ENCODE data around the gene PNPLA5.
A peak's percentile ranks its signal among the peaks of the same experiment; 100 is the strongest.

Gene PNPLA5

GRCh38 chr22:43885319-43885671 is 6.5 kb downstream of the PNPLA5 start:
- Histone ChIP-seq H3K9me3 (replicated peaks in 1 of 11) (no peaks in the 10 kb centered on the region), H3K4me1 (peaks cover 0 to 10% (median 2%) of the 10 kb centered on the region in 10 experiments; a peak in 3 of 20 replicates), H3K4me3 (no peak overlapping the region), H3K27ac (no peak overlapping the region), H3K9ac (no peak overlapping the region), H3K36me3 (no peaks in the 10 kb centered on the region), H3K4me2 (no peak overlapping the region), H3K27me3 (peaks cover 0 to 5% (median 3%) of the 10 kb centered on the region in 11 experiments; a peak in 8 of 22 replicates), H4K20me1 (peaks cover 0 to 14% (median 0%) of the 10 kb centered on the region in 11 experiments; a peak in 4 of 22 replicates)
- TF ChIP-seq Cebpa-rat (IDR thresholded peaks at IDR 0.05), result no peak

DNA sequence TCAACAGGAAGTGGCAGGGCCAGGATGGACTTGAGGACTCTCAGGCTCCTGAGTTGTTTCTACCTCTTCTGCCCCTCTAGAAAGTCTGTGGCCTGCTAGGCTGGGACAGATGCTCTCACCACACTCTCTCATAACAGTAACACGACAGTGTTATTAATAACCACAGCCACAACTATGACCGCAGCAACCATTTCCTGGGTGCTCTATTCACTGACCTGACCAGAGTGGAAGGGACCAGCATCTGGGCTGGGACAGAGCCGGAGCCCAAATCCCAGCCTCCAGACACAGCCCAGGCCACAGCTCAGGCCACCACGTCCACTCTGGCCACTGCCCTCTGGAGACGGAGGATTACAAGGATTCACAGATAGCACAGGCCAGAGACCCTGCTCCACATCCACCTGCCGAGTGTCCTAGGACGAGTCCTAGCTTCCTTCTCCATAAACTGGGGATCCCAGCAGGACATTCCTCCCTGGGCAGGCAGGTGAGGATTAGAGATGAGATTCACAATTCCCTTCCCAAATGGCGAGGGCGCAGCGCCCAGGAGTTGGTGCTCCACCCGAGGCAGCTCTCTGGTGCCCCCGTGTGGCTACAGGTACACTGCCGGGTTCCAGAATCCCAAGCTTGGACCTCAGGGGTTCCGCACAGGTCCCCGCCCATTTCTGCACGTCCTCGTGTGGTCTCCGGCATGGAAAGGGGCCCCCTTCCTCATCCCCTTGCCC is 7.1 kb downstream of the PNPLA5 start:
- Histone ChIP-seq H3K4me3 (no peak overlapping the region), H3K4me1 (peaks cover 0 to 10% (median 2%) of the 10 kb centered on the region in 10 experiments; a peak in 3 of 20 replicates), H3K27ac (no peak overlapping the region), H3K9me3 (replicated peaks in 1 of 11) (no peaks in the 10 kb centered on the region), H3K4me2 (0 out of 22 replicates have a peak overlapping the region, but pooled peaks of 1 of the 11 experiments have one; percentile 1), H3K9ac (no peak overlapping the region), H4K20me1 (peaks cover 0 to 14% (median 0%) of the 10 kb centered on the region in 11 experiments; a peak in 5 of 22 replicates), H3K36me3 (no peaks in the 10 kb centered on the region), H3K27me3 (peaks cover 0 to under 1% (median 0%) of the 10 kb centered on the region in 11 experiments; a peak in 2 of 22 replicates)
- no peak for TF ChIP-seq Cebpa-rat (IDR thresholded peaks at IDR 0.05)

DNA sequence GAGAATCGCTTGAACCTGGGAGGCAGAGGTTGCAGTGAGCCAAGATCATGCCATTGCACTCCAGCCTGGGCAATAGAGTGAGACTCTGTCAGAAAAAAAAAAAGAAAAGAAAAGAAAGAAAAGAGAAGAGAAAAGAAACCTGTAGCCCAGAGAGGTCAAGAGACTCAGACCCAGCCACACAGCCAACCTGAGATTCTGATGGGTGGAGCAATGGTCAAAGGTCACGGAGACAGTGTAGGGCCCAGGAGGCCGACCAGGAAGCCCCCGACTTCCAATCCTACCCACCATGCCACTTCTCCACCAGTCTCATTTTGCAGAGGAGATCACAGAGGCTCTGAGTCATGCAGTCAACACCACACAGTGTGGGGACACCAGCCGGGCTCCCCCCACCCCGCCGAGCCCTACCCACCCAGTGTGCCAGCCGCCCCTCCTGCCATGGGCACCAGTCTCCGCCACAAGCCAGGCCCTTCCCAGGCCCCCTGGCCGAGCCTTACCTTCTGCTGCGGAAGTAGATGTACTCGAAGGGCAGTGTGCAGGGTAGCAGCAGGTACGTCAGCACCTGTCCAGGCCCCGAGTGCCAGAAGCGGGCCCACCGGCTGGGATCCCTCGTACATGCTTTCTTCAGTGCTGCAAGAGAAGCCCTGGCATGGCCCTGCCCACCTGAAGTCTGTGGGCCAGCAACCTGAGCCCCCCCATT is 7.9 kb downstream of the PNPLA5 start:
- Histone ChIP-seq H3K36me3 (no peaks in the 10 kb centered on the region), H3K4me3 (no peak overlapping the region), H3K4me2 (no peak overlapping the region), H3K9ac (no peak overlapping the region), H3K9me3 (replicated peaks in 1 of 11) (no peaks in the 10 kb centered on the region), H4K20me1 (peaks cover 0 to 8% (median 0%) of the 10 kb centered on the region in 11 experiments; a peak in 3 of 22 replicates), H3K4me1 (peaks cover 0 to 10% (median 2%) of the 10 kb centered on the region in 10 experiments; a peak in 3 of 20 replicates), H3K27me3 (no peaks in the 10 kb centered on the region), H3K27ac (no peak overlapping the region)
- no peak for TF ChIP-seq Cebpa-rat (IDR thresholded peaks at IDR 0.05)

GRCh38 chr22:43883012-43883661 is 8.7 kb downstream of the PNPLA5 start:
- Histone ChIP-seq H3K4me3 (no peak overlapping the region), H3K9me3 (replicated peaks in 1 of 11) (no peaks in the 10 kb centered on the region), H3K27ac (no peak overlapping the region), H3K4me1 (peaks cover 0 to 10% (median 2%) of the 10 kb centered on the region in 10 experiments; a peak in 3 of 20 replicates), H3K36me3 (no peaks in the 10 kb centered on the region), H3K9ac (no peak overlapping the region), H3K4me2 (no peak overlapping the region), H4K20me1 (peaks cover 0 to 8% (median 0%) of the 10 kb centered on the region in 11 experiments; a peak in 3 of 22 replicates), H3K27me3 (no peaks in the 10 kb centered on the region)
- TF ChIP-seq Cebpa-rat (IDR thresholded peaks at IDR 0.05), result no peak

DNA sequence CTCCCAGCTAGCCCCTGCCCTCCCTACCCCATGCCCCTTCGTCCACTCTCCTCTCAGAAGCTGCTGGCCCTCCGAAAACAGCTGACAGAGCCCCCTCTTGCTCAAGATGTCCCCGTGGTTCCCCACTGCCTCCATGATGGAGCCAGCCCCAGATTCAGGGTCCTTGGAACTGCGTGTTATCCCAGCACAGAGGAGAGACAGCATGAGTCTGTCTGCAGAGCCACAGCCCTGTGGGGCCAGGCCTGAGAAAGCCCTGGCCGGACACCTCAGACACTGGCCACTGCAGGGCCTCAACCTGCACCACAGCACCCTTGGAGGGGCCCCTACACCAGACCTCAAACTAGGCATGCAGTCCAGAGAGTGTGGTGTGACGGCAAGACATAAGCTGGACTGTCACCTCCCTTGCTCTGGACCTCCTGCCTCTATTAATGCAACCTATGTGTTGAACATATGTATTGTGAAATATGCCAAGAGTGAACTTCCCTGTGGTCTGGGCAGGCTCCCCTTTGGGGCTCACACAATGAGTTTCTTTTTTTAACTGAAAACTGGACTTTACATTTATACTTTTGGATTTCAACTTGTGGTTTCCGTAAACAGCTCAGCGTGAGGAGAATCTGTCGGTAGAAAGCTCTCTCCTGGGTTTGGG is 9.6 kb downstream of the PNPLA5 start:
- H3K9me3 ChIP-seq (replicated peaks in 1 of 11), result no peaks in the 10 kb centered on the region
- H3K4me1 ChIP-seq, result peaks cover 0 to 10% (median 2%) of the 10 kb centered on the region in 10 experiments; a peak in 3 of 20 replicates
- no peaks in the 10 kb centered on the region for H3K27me3 ChIP-seq
- H3K4me3 ChIP-seq, result no peak overlapping the region
- H3K36me3 ChIP-seq, result no peaks in the 10 kb centered on the region
- peak in 2 of 11 experiments; percentile 15 to 49; a peak in 1 of 22 replicates for TF ChIP-seq Cebpa-rat (IDR thresholded peaks at IDR 0.05)
- H3K4me2 ChIP-seq, result no peak overlapping the region
- H3K9ac ChIP-seq, result no peak overlapping the region
- H3K27ac ChIP-seq, result no peak overlapping the region
- H4K20me1 ChIP-seq, result peaks cover 0 to 8% (median 0%) of the 10 kb centered on the region in 11 experiments; a peak in 3 of 22 replicates

DNA sequence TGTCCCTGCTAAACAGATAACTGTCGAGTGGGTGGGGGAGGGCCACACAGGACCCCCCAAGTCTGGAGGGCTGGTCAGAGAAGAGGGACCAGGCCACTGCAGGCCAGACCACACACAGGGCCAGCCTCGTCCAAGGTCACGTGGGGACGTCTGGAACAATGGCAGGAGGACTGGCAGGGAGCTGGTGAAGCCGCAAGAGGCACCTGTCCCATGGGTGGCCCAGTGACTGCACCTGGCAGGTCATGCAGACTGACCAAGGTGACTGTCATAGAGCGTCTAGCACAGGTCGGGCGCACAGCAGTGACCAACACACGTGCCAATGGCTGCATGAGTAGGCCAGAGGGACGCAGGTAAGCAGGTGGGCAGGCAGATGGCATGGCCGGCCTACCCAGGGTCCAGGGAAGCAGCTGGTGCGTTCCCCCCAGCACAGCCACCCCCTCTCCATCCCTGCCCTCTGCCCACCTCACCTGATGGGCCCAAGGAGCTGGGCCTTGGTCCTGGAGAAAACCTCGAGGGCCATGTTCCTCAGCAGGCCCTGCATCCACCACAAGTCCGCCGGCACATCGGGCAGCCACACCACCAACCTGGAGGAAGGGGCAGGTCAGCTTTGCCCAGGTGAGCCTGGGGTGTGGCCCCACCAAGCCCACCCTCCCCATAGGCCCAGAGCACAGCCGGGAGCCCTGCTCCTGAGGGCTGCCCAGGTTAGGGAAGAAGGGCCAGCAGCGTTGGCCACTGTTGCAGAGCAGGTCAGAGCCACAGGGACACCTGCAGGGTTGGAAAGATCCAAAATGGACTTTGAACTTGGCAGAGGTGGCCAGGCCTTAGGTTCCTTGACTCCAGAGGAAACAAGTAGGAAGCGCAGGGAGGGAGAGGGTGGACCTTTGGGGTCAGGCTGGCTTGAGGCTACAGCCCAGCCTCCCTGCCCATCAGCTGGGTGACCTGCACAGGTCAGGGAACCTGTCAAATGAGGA is 10.4 kb downstream of the PNPLA5 start:
- H3K4me1 ChIP-seq, result peaks cover 0 to 10% (median 2%) of the 10 kb centered on the region in 10 experiments; a peak in 3 of 20 replicates
- H3K9me3 ChIP-seq (replicated peaks in 1 of 11), result no peaks in the 10 kb centered on the region
- no peak overlapping the region for H3K27ac ChIP-seq
- no peaks in the 10 kb centered on the region for H3K27me3 ChIP-seq
- no peak overlapping the region for H3K4me2 ChIP-seq
- H3K36me3 ChIP-seq, result no peaks in the 10 kb centered on the region
- no peak overlapping the region for H3K4me3 ChIP-seq
- no peak for TF ChIP-seq Cebpa-rat (IDR thresholded peaks at IDR 0.05)
- H4K20me1 ChIP-seq, result peaks cover 0 to 14% (median 0%) of the 10 kb centered on the region in 11 experiments; a peak in 3 of 22 replicates
- H3K9ac ChIP-seq, result no peak overlapping the region

- no peak overlapping the region for H3K27ac ChIP-seq
- no peak for TF ChIP-seq Cebpa-rat (IDR thresholded peaks at IDR 0.05)
- H3K27me3 ChIP-seq, result no peaks in the 10 kb centered on the region
Measured at GRCh38 chr22:43880541-43880991, 11.2 kb downstream of the PNPLA5 start.

More at GRCh38 chr22:43880541-43880991, 11.2 kb downstream of the PNPLA5 start:
- H3K4me1 ChIP-seq, result peaks cover 0 to 10% (median 2%) of the 10 kb centered on the region in 10 experiments; a peak in 3 of 20 replicates
- H4K20me1 ChIP-seq, result peaks cover 0 to 14% (median 0%) of the 10 kb centered on the region in 11 experiments; a peak in 3 of 22 replicates
- no peak overlapping the region for H3K9ac ChIP-seq
- no peaks in the 10 kb centered on the region for H3K36me3 ChIP-seq
- no peak overlapping the region for H3K4me3 ChIP-seq
- H3K9me3 ChIP-seq (replicated peaks in 1 of 11), result 0 out of 22 replicates have a peak, but pooled peaks cover 0 to under 1% (median 0%) of the 10 kb centered on the region in 11 experiments
- no peak overlapping the region for H3K4me2 ChIP-seq

All from BLaER1 treated with 17β-estradiol and CSF1 and Interleukin-3, amounts not matched to agents 10 nM and 100 nM (cell line).